HCT116 (cell line): Measurements from ENCODE around the gene TMEM255A. TPM values are rescaled to one million over a fixed set of nuclear protein-coding genes. Genes with fewer than 3 reads are reported as not detected.

ENCODE experiments used
- ATAC-seq: fragments of 200-7000 bp; cut with Tn5 transposase; 2 replicates; pipeline ENCODE4 v1.9.1; 2020; ENCODE audit warnings: mild to moderate bottlenecking, moderate library complexity
- BruUV-seq: library from RNA; stranded (reverse); fragments of 400-500 nt; replicated peaks from 2 replicates; lab custom pipeline; 2021; lab: Mats Ljungman, UMichigan
- CTCF ChIA-PET: fragments of 300-600 bp; sonication (Branson Sonifier 250); formaldehyde crosslinking; loops from one replicate; lab custom pipeline; 2021; ENCODE audit warnings: antibody characterized with exemption; lab: Charles Lee
- POLR2A ChIA-PET: fragments of 300-600, 350-600 bp; sonication (Branson Sonifier 250); formaldehyde crosslinking; loops from one replicate; lab custom pipeline; 2021; ENCODE audit warnings: antibody characterized with exemption; lab: Charles Lee
- RAD21 ChIA-PET, 2 experiments: fragments of 300-600 bp; sonication (Branson Sonifier 250); formaldehyde crosslinking; loops; one replicate each; lab custom pipeline; 2023; ENCODE audit warnings: low total read pairs in 2 of 2; ENCODE audit not compliant: uncharacterized antibody in 2 of 2, unreplicated experiment in 2 of 2, low non-redundant PET in 1 of 2; lab: Charles Lee
- DNase-seq: peaks from one replicate; pipeline ENCODE4 v3.0.0-alpha.2; 2010; ENCODE audit warnings: low read depth, low spot score
- H2AFZ ChIP-seq: fragments of 200-600 bp; shearing (Covaris generic), sonication (generic); 2 replicates; pipeline ENCODE4 v1.6.1; 2017; ENCODE audit warnings: low read depth, mixed run types, mixed read lengths, antibody characterized with exemption, low read length; ENCODE audit not compliant: poor library complexity, severe bottlenecking
- H3K27ac ChIP-seq: 2 replicates; pipeline ENCODE4 v1.5.1; 2012; ENCODE audit warnings: low read depth, low read length
- H3K27me3 ChIP-seq: fragments of 200-600 bp; sonication (generic); 2 replicates; pipeline ENCODE4 v1.6.1; 2016; ENCODE audit warnings: mixed run types, low read length, mixed read lengths; ENCODE audit not compliant: insufficient read depth
- H3K36me3 ChIP-seq, 2 experiments: fragments of 200-500 bp in 1 of 2; fragments of 200-600 bp in 1 of 2; sonication (Bioruptor generic) in 1 of 2; sonication (generic) in 1 of 2; 2 replicates each; pipeline versions ENCODE4 v1.5.1 to v1.6.1; 2014 to 2016; ENCODE audit warnings: low read length in 2 of 2, inconsistent platforms in 1 of 2, mixed read lengths in 1 of 2, mixed run types in 1 of 2; ENCODE audit not compliant: insufficient read depth in 2 of 2, control insufficient read depth in 1 of 2
- H3K4me1 ChIP-seq, 2 experiments: fragments of 200-600 bp in 1 of 2; sonication (generic) in 1 of 2; 2 replicates each; pipeline versions ENCODE4 v1.5.1 to v1.6.1; 2012 to 2017; ENCODE audit warnings: low read length in 2 of 2, inconsistent platforms in 1 of 2, mild to moderate bottlenecking in 1 of 2, mixed read lengths in 1 of 2, mixed run types in 1 of 2, moderate library complexity in 1 of 2; ENCODE audit not compliant: insufficient read depth in 2 of 2, control insufficient read depth in 1 of 2
- H3K4me2 ChIP-seq: fragments of 200-600 bp; sonication (generic); 2 replicates; pipeline ENCODE4 v1.6.1; 2017; ENCODE audit warnings: mixed run types, low read length, mixed read lengths
- H3K4me3 ChIP-seq, 2 experiments: fragments of 200-600 bp in 1 of 2; sonication (generic) in 1 of 2; replicated peaks in 1 of 2; 2 replicates each; pipeline ENCODE4 v1.5.1; 2011 to 2016; ENCODE audit warnings: low read length in 2 of 2, control low read depth in 1 of 2, low read depth in 1 of 2, mild to moderate bottlenecking in 1 of 2, mixed read lengths in 1 of 2, mixed run types in 1 of 2
- H3K79me2 ChIP-seq: fragments of 200-600 bp; sonication (generic); 2 replicates; pipeline ENCODE4 v1.6.1; 2017; ENCODE audit warnings: mild to moderate bottlenecking, mixed run types, low read length, moderate library complexity, mixed read lengths; ENCODE audit not compliant: insufficient read depth
- H3K9ac ChIP-seq: fragments of 200-600 bp; sonication (generic); 2 replicates; pipeline ENCODE4 v1.6.1; 2016; ENCODE audit warnings: low read length, mixed read lengths
- H3K9me2 ChIP-seq: fragments of 200-600 bp; sonication (generic), shearing (Covaris generic); 2 replicates; pipeline ENCODE4 v1.6.1; 2017; ENCODE audit warnings: mixed run types, mild to moderate bottlenecking, moderate library complexity; ENCODE audit not compliant: insufficient read depth
- H3K9me3 ChIP-seq, 2 experiments: fragments of 200-500 bp in 1 of 2; fragments of 200-600 bp in 1 of 2; sonication (Bioruptor generic) in 1 of 2; sonication (generic) in 1 of 2; 2 replicates each; pipeline ENCODE4 v1.6.1; 2014 to 2017; ENCODE audit warnings: low read length in 2 of 2, mixed read lengths in 2 of 2, inconsistent platforms in 1 of 2, low read depth in 1 of 2, mild to moderate bottlenecking in 1 of 2, mixed run types in 1 of 2, moderate library complexity in 1 of 2; ENCODE audit not compliant: control insufficient read depth in 1 of 2, insufficient read depth in 1 of 2
- H4K20me1 ChIP-seq: fragments of 200-600 bp; sonication (generic), shearing (Covaris generic); 2 replicates; pipeline ENCODE4 v1.6.1; 2017; ENCODE audit warnings: mixed run types, mild to moderate bottlenecking, moderate library complexity; ENCODE audit not compliant: insufficient read depth
- CBX3 ChIP-seq: IDR thresholded peaks from 2 replicates; pipeline ENCODE4 v1.6.1; 2012; ENCODE audit warnings: low read depth
- CTCF ChIP-seq, 3 experiments: fragments of 200-600 bp in 1 of 3; sonication (generic) in 1 of 3; IDR thresholded peaks in 2 of 3; conservative IDR thresholded peaks in 1 of 3; 2 replicates each; pipeline ENCODE4 v1.5.1; 2012 to 2017; ENCODE audit warnings: low read depth in 2 of 3, low read length in 2 of 3, antibody characterized with exemption in 1 of 3, borderline replicate concordance in 1 of 3, control low read depth in 1 of 3, mild to moderate bottlenecking in 1 of 3, mixed read lengths in 1 of 3, mixed run types in 1 of 3, moderate library complexity in 1 of 3; ENCODE audit not compliant: insufficient read depth in 1 of 3
- EGR1 ChIP-seq: IDR thresholded peaks from 2 replicates; pipeline ENCODE4 v1.6.1; 2012; ENCODE audit warnings: low read depth
- EZH2phosphoT487 ChIP-seq: fragments of 200-600 bp; IDR thresholded peaks from 2 replicates; pipeline ENCODE4 v1.6.1; 2018; ENCODE audit warnings: antibody characterized with exemption, borderline replicate concordance
- FOSL1 ChIP-seq: IDR thresholded peaks from 2 replicates; pipeline ENCODE4 v1.6.1; 2012; ENCODE audit warnings: low read depth
- JUND ChIP-seq: IDR thresholded peaks from 2 replicates; pipeline ENCODE4 v1.6.1; 2012
- POLR2A ChIP-seq: IDR thresholded peaks from 2 replicates; pipeline ENCODE4 v1.7.0; 2011; ENCODE audit warnings: borderline replicate concordance; ENCODE audit not compliant: insufficient read depth, insufficient read length; ENCODE audit errors: extremely low read depth
- TCF7L2 ChIP-seq: IDR thresholded peaks from 2 replicates; pipeline ENCODE4 v1.7.0; 2011; ENCODE audit warnings: borderline replicate concordance, inconsistent platforms; ENCODE audit not compliant: insufficient read depth, insufficient read length; ENCODE audit errors: extremely low read depth
- YY1 ChIP-seq: IDR thresholded peaks from 2 replicates; pipeline ENCODE4 v1.6.1; 2011; ENCODE audit warnings: low read length, low read depth, moderate library complexity, mild to moderate bottlenecking; ENCODE audit not compliant: insufficient replicate concordance; ENCODE audit errors: extremely low read depth
- ZBTB33 ChIP-seq: IDR thresholded peaks from 2 replicates; pipeline ENCODE4 v1.6.1; 2011; ENCODE audit warnings: mild to moderate bottlenecking, low read length, moderate library complexity; ENCODE audit not compliant: insufficient replicate concordance; ENCODE audit errors: extremely low read depth
- ZFX ChIP-seq: fragments of 450-650 bp; IDR thresholded peaks from 2 replicates; pipeline ENCODE4 v1.6.1; 2017
- intact Hi-C: fragments of 100-400 bp; cut with micrococcal nuclease; formaldehyde crosslinking; loops from 2 replicates; pipeline ENCODE4 v1.10.0; 2022
- total RNA-seq: library from RNA; stranded (reverse); gene quantifications from one replicate; pipeline ENCODE4 v1.2.1, GENCODE V29; 2021; ENCODE audit not compliant: unreplicated experiment

TMEM255A gene
- total RNA-seq, 1 experiment from 2014 or later, result not detected

GRCh38 chrX:120358737-120359456 lies 47.6 kb upstream of the TMEM255A start:
- ATAC-seq, result peak; percentile 79
- CTCF ChIA-PET, result no interaction called here

More at GRCh38 chrX:120358737-120359456, 47.6 kb upstream of the TMEM255A start:
- Histone ChIP-seq H3K4me2 (peak overlapping the region; percentile 48), H3K9ac (no peak overlapping the region), H3K79me2 (no peaks in the 10 kb centered on the region), H3K27me3 (no peaks in the 10 kb centered on the region), H2AFZ (no peak overlapping the region), H3K4me1 (peaks cover 0 to 11% of the 10 kb centered on the region in 2 experiments; a peak in 2 of 4 replicates), H3K4me3 (no peak overlapping the region), H4K20me1 (no peaks in the 10 kb centered on the region), H3K9me3 (no peaks in the 10 kb centered on the region), H3K27ac (no peak overlapping the region), H3K36me3 (no peaks in the 10 kb centered on the region), H3K9me2 (no peaks in the 10 kb centered on the region)
- ChIA-PET RAD21 (no interaction called here), POLR2A (no interaction called here)
- BruUV-seq, result no TSS peak
- intact Hi-C loops, result no loop called here
- TF ChIP-seq ZFX, result no peak
- peak; percentile 18; the same call in 1 of the 2 replicates for TF ChIP-seq JUND
- peak; percentile 63 for TF ChIP-seq FOSL1
- no peak for TF ChIP-seq CTCF (IDR thresholded peaks at IDR 0.05 in 2 of 3, conservative IDR thresholded peaks at IDR 0.05 in 1 of 3; ENCODE audit: borderline replicate concordance in 1 of 3, insufficient read depth in 1 of 3, low read depth in 2 of 3, low read length in 2 of 3)
- no peak for TF ChIP-seq CBX3
- TF ChIP-seq YY1, result no peak
- no peak for TF ChIP-seq ZBTB33
- no peak for TF ChIP-seq TCF7L2
- TF ChIP-seq EZH2phosphoT487, result no peak
- TF ChIP-seq EGR1, result peak; percentile 61
- no peak for TF ChIP-seq POLR2A
- DNase-seq, result no peak
